Stomach (tissue), 9 donors: ENCODE measurements around the gene EYA3. TPM values are rescaled to one million over a fixed set of nuclear protein-coding genes. Genes with fewer than 3 reads are reported as not detected.

Source experiments
- DNase-seq, 2 donors: peaks; one replicate each; pipeline versions ENCODE4 v3.0.0 to v3.0.0-alpha.2; 2013 to 2019
- H3K27ac ChIP-seq, 5 donors: fragments of 200-600 bp in 4 of 5; sonication (generic) in 4 of 5; one replicate each; pipeline ENCODE4 v1.5.1; 2013 to 2019; ENCODE audit warnings: mild to moderate bottlenecking in 1 of 5, moderate library complexity in 1 of 5
- H3K27me3 ChIP-seq, 3 donors: fragments of 200-600 bp; sonication (generic); one replicate each; pipeline ENCODE4 v1.5.1; 2017 to 2019; ENCODE audit warnings: mixed run types in 1 of 3
- H3K36me3 ChIP-seq, 4 donors: fragments of 200-600 bp; sonication (generic); 1 replicate in 3 of 4; 2 replicates in 1 of 4; pipeline ENCODE4 v1.5.1; 2016 to 2019
- H3K4me1 ChIP-seq, 4 donors: fragments of 200-600 bp; sonication (generic); one replicate each; pipeline ENCODE4 v1.5.1; 2016 to 2019
- H3K4me3 ChIP-seq, 4 donors: fragments of 200-600 bp; sonication (generic) in 3 of 4; one replicate each; pipeline ENCODE4 v1.5.1; 2016 to 2019; ENCODE audit warnings: mild to moderate bottlenecking in 1 of 4
- H3K9me3 ChIP-seq, 4 donors: fragments of 200-600 bp; sonication (generic); one replicate each; pipeline ENCODE4 v1.5.1; 2016 to 2019
- CTCF ChIP-seq, 7 experiments: fragments of 450-650 bp in 4 of 7; fragments of 200-600 bp in 3 of 7; sonication (generic) in 3 of 7; IDR thresholded peaks; one replicate each; pipeline ENCODE4 v1.5.1; 2016 to 2019; ENCODE audit warnings: antibody characterized with exemption in 7 of 7, control low read depth in 2 of 7, mild to moderate bottlenecking in 1 of 7
- EP300 ChIP-seq: sonication (generic); formaldehyde crosslinking; IDR thresholded peaks from one replicate; pipeline ENCODE4 v1.6.1; 2017; ENCODE audit warnings: antibody characterized with exemption
- POLR2A ChIP-seq, 4 donors: fragments of 450-650 bp; IDR thresholded peaks; one replicate each; pipeline ENCODE4 v1.6.1; 2016; ENCODE audit warnings: antibody characterized with exemption in 4 of 4, control low read depth in 2 of 4, mild to moderate bottlenecking in 1 of 4, moderate library complexity in 1 of 4
- POLR2AphosphoS5 ChIP-seq, 3 donors: sonication (generic); formaldehyde crosslinking; IDR thresholded peaks; one replicate each; pipeline ENCODE4 v1.6.1; 2016; ENCODE audit warnings: antibody characterized with exemption in 3 of 3
- WGBS, 5 donors: extraction: QIAGEN DNeasy Blood & Tissue Kit in 3 of 5; methylation state at CpG; one replicate each; pipeline versions ENCODE4 v1.1.5 to v1.1.7; 2013 to 2018; 5-methylcytosine and 5-hydroxymethylcytosine counted together
- intact Hi-C: fragments of 100-400 bp; cut with DNase I; formaldehyde crosslinking; loops from one replicate; pipeline ENCODE4 v1.15.1; 2023; ENCODE audit warnings: low total_unique reads
- polyA plus RNA-seq, 3 donors: library from polyadenylated mRNA; stranded (reverse); fragments of 200-250 nt; gene quantifications; one replicate each; pipeline ENCODE4 v1.2.3, GENCODE V29; 2013
- total RNA-seq, 5 donors: library from RNA; depleted of rRNA; stranded (reverse); fragments of >200 nt; gene quantifications; one replicate each; pipeline versions ENCODE4 v1.1.0 to v1.2.3, GENCODE V29; 2014 to 2016
- donor health status: healthy with polysubstance abuse.
- donor health status: Bipolar disorder and iron deficiency.
- donor health status: healthy.

The EYA3 gene
- total and polyA plus RNA-seq, 8 donors, result 2.9 to 38.2 (median 12.5) TPM

GRCh38 chr1:27945020-27945419, 143.4 kb downstream of the EYA3 start:
- intact Hi-C loops, result no loop called here
- Histone ChIP-seq H3K4me1 (no peaks in the 10 kb centered on the region), H3K36me3 (no peaks in the 10 kb centered on the region), H3K27ac (no peak overlapping the region), H3K4me3 (no peak overlapping the region), H3K9me3 (no peaks in the 10 kb centered on the region), H3K27me3 (no peaks in the 10 kb centered on the region)
- 85 to 94% (median 90%) methylated on average over 4 to 5 of the region's 5 CpGs for WGBS, 5 donors
- TF ChIP-seq CTCF (IDR thresholded peaks at IDR 0.05) (no peak), EP300 (no peak), POLR2AphosphoS5 (IDR thresholded peaks at IDR 0.05) (no peak), POLR2A (IDR thresholded peaks at IDR 0.05) (no peak)
- no peak for DNase-seq

GRCh38 chr1:27941671-27942540, 146.5 kb downstream of the EYA3 start:
- intact Hi-C loops, result no loop called here

GRCh38 chr1:27940870-27941560, 147.4 kb downstream of the EYA3 start:
- intact Hi-C loops, result no loop called here
- TF ChIP-seq POLR2AphosphoS5 (IDR thresholded peaks at IDR 0.05) (no peak), CTCF (IDR thresholded peaks at IDR 0.05) (no peak), EP300 (no peak)
- no peak overlapping the region for H3K27ac ChIP-seq
- 83 to 92% (median 88%) methylated on average over 9 of the region's 9 CpGs for WGBS, 5 donors
- H3K36me3 ChIP-seq, result no peaks in the 10 kb centered on the region
- no peaks in the 10 kb centered on the region for H3K9me3 ChIP-seq
- H3K4me3 ChIP-seq, result no peak overlapping the region
- DNase-seq, result no peak
- H3K4me1 ChIP-seq, result peaks cover 0 to 4% (median under 1%) of the 10 kb centered on the region in 4 donors
- peaks cover 0 to 4% (median 0%) of the 10 kb centered on the region in 3 donors for H3K27me3 ChIP-seq

More at GRCh38 chr1:27941671-27942540, 146.5 kb downstream of the EYA3 start:
- Histone ChIP-seq H3K4me3 (no peak overlapping the region), H3K4me1 (no peaks in the 10 kb centered on the region), H3K27ac (no peak overlapping the region), H3K27me3 (no peaks in the 10 kb centered on the region), H3K36me3 (no peaks in the 10 kb centered on the region), H3K9me3 (no peaks in the 10 kb centered on the region)
- DNase-seq, result no peak
- WGBS, 5 donors, result 84 to 90% (median 84%) methylated on average over 10 to 12 of the region's 12 CpGs
- TF ChIP-seq EP300, result no peak
- TF ChIP-seq POLR2AphosphoS5 (IDR thresholded peaks at IDR 0.05), result no peak
- TF ChIP-seq CTCF (IDR thresholded peaks at IDR 0.05), result no peak
- TF ChIP-seq POLR2A (IDR thresholded peaks at IDR 0.05), result no peak

- Histone ChIP-seq H3K27me3 (peaks cover 0 to 9% (median 0%) of the 10 kb centered on the region in 3 donors), H3K4me3 (no peak overlapping the region), H3K27ac (no peak overlapping the region), H3K9me3 (no peaks in the 10 kb centered on the region), H3K4me1 (peaks cover 0 to 11% (median 3%) of the 10 kb centered on the region in 4 donors), H3K36me3 (no peaks in the 10 kb centered on the region)
- peak; percentile 52 to 59 for DNase-seq
- TF ChIP-seq POLR2A (IDR thresholded peaks at IDR 0.05) (no peak), POLR2AphosphoS5 (IDR thresholded peaks at IDR 0.05) (no peak), CTCF (IDR thresholded peaks at IDR 0.05) (no peak), EP300 (no peak)
- intact Hi-C loops, result no loop called here
- 31 to 44% (median 42%) methylated on average over 6 of the region's 6 CpGs for WGBS, 5 donors
Observed at GRCh38 chr1:27940297-27940696, 148.1 kb downstream of the EYA3 start.
